ENCODE results near the gene CSGALNACT2. TPM values are rescaled to one million over a fixed set of nuclear protein-coding genes. Genes with fewer than 3 reads are reported as not detected.

The CSGALNACT2 gene
- total and polyA plus RNA-seq, 7 donors, result 3.2 to 37.1 (median 25.0) TPM

GRCh38 chr10:43124574-43125273, 13.5 kb upstream of the CSGALNACT2 start:
- 87 to 89% methylated on average over 9 of the region's 9 CpGs for WGBS, 2 donors
- Histone ChIP-seq H3K27me3 (no peaks in the 10 kb centered on the region), H3K4me1 (no peaks in the 10 kb centered on the region), H3K36me3 (no peaks in the 10 kb centered on the region), H3K4me3 (no peak overlapping the region), H3K9me3 (no peaks in the 10 kb centered on the region), H3K27ac (no peak overlapping the region)
- no peak for DNase-seq
- TF ChIP-seq CTCF (IDR thresholded peaks at IDR 0.05), result no peak
- TF ChIP-seq POLR2AphosphoS5 (IDR thresholded peaks at IDR 0.05), result no peak
- TF ChIP-seq POLR2A (IDR thresholded peaks at IDR 0.05), result no peak
- no peak for TF ChIP-seq EP300 (IDR thresholded peaks at IDR 0.05)
- intact Hi-C loops (cut with DNase I), result no loop called here

DNA sequence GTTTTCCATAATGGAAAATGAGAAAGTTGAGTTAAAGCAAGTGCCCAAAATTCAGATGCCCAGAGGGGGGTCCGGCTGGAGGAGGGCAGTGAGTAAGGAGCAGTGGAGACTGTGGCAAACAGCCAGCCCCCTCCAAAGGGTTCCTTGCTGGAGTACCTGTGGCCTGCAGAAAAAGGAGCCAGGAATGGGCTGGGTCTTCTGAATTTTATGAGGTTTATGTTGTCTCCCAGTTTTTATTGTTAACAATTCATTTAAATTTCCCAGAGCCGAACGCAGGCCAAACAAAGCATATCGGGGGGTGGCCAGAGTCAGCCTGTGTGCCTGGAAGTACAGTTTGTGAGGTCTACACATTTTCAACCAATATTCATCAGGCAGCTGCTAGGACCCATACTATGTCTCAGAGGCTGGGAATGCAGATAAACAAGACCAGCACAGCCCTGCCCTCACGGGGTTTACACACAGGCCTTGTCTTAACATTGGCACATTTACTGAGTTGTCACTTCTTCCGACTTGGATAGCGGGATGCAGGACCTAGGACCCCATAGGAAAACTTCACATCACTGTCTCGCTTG, 12.9 kb upstream of the CSGALNACT2 start:
- WGBS, 2 donors, result 76 to 86% methylated on average over 8 of the region's 8 CpGs
- TF ChIP-seq POLR2A (IDR thresholded peaks at IDR 0.05) (no peak), POLR2AphosphoS5 (IDR thresholded peaks at IDR 0.05) (no peak), CTCF (IDR thresholded peaks at IDR 0.05) (no peak), EP300 (IDR thresholded peaks at IDR 0.05) (no peak)

GRCh38 chr10:43125881-43126731, 12.1 kb upstream of the CSGALNACT2 start:
- H3K4me1 ChIP-seq, result no peaks in the 10 kb centered on the region
- no peak for DNase-seq
- intact Hi-C loops (cut with DNase I), result no loop called here
- no peaks in the 10 kb centered on the region for H3K27me3 ChIP-seq
- no peak overlapping the region for H3K4me3 ChIP-seq
- WGBS, 2 donors, result 86 to 91% methylated on average over 23 of the region's 23 CpGs
- TF ChIP-seq POLR2AphosphoS5 (IDR thresholded peaks at IDR 0.05), result no peak
- TF ChIP-seq EP300 (IDR thresholded peaks at IDR 0.05), result no peak
- no peak for TF ChIP-seq POLR2A (IDR thresholded peaks at IDR 0.05)
- no peak for TF ChIP-seq CTCF (IDR thresholded peaks at IDR 0.05)
- H3K36me3 ChIP-seq, result no peaks in the 10 kb centered on the region
- H3K9me3 ChIP-seq, result no peaks in the 10 kb centered on the region
- no peak overlapping the region for H3K27ac ChIP-seq

More for the DNA sequence above, 12.9 kb upstream of the CSGALNACT2 start:
- Histone ChIP-seq H3K27ac (no peak overlapping the region), H3K4me1 (no peaks in the 10 kb centered on the region), H3K9me3 (no peaks in the 10 kb centered on the region), H3K4me3 (no peak overlapping the region), H3K36me3 (no peaks in the 10 kb centered on the region), H3K27me3 (no peaks in the 10 kb centered on the region)
- intact Hi-C loops (cut with DNase I), result no loop called here
- no peak for DNase-seq

DNA sequence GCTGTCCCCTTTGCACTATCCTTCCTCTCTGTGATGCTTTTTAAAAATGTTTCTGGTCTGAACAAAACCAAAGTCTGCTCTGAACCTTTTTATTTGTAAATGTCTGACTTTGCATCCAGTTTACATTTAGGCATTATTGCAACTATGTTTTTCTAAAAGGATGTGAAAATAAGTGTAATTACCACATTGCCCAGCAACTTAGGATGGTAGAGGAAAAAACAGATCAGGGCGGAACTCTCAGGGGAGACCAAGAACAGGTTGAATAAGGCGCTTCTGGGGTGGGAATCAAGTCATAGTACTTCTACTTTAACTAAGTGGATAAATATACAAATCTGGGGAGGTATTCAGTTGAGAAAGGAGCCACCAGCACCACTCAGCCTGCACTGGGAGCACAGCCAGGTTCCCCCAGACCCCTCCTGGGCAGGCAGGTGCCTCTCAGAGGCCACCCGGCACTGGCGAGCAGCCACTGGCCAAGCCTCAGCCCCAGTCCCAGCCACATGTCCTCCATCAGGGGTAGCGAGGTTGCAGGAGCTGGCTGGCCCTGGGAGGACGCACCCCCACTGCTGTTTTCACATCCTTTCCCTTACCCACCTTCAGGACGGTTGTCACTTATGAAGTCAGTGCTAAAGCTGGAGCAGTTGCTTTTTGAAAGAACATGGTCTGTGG, 11.4 kb upstream of the CSGALNACT2 start:
- no peak for DNase-seq
- no peak overlapping the region for H3K27ac ChIP-seq
- H3K4me3 ChIP-seq, result no peak overlapping the region
- 70 to 80% methylated on average over 7 of the region's 7 CpGs for WGBS, 2 donors
- TF ChIP-seq CTCF (IDR thresholded peaks at IDR 0.05) (no peak), POLR2AphosphoS5 (IDR thresholded peaks at IDR 0.05) (no peak), POLR2A (IDR thresholded peaks at IDR 0.05) (no peak), EP300 (IDR thresholded peaks at IDR 0.05) (no peak)
- no peaks in the 10 kb centered on the region for H3K27me3 ChIP-seq
- no peaks in the 10 kb centered on the region for H3K9me3 ChIP-seq
- H3K36me3 ChIP-seq, result no peaks in the 10 kb centered on the region
- intact Hi-C loops (cut with DNase I), result no loop called here
- no peaks in the 10 kb centered on the region for H3K4me1 ChIP-seq
